Measurements from ENCODE around the gene ZNF292. TPM values are rescaled to one million over a fixed set of nuclear protein-coding genes. Genes with fewer than 3 reads are reported as not detected.

ZNF292 gene
- total and polyA plus RNA-seq, 2 donors (not counting 1 experiment from before 2014, with no cell fraction given) = 14.3 to 23.6 TPM

DNA sequence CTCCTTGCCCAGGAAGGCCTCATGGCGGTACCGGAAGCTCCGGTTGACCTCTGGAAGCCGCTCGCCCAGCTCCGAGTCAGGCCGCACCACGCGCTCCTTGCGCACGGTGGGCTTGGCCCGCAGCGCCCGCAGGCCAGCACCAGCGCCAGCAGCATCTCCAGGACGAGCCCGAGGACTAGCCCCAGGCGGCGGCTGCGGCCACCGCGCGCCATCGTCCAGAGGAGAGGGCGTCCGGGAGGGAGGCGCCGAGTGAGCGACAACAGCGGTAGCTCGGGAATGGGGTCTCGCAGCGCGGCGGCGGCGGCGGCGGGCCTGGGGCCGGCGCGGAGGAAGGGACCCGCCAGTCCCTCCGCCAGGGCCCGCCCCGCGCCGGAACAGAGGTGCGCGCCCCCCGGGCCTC lies 32.9 kb upstream of the ZNF292 start:
- no peaks in the 10 kb centered on the region for H3K79me2 ChIP-seq (ENCODE audit: control insufficient read depth, insufficient read depth, low read length)
- H4K20me1 ChIP-seq (ENCODE audit: control insufficient read depth, extremely low read depth, insufficient read depth, low read length) = no peaks in the 10 kb centered on the region
- H3K4me3 ChIP-seq (replicated peaks in 1 of 4; ENCODE audit: control extremely low read depth in 1 of 4, insufficient read depth in 1 of 4, low read depth in 3 of 4, low read length in 4 of 4) = no peak overlapping the region
- no peak overlapping the region for H3K27ac ChIP-seq (ENCODE audit: insufficient read depth, low read length)
- no peak overlapping the region for H3K9ac ChIP-seq (ENCODE audit: insufficient read depth, low read length)
- peak overlapping the region; percentile 35 for H2AFZ ChIP-seq (ENCODE audit: low read length)
- no peaks in the 10 kb centered on the region for H3K4me1 ChIP-seq (ENCODE audit: control insufficient read depth, extremely low read depth, insufficient read depth, low read length)
- H3K9me3 ChIP-seq (ENCODE audit: control insufficient read depth, insufficient read depth, low read depth, low read length) = no peaks in the 10 kb centered on the region
- TF ChIP-seq EZH2 (IDR thresholded peaks at IDR 0.05; ENCODE audit: low read length, missing control alignments) = no peak
- TF ChIP-seq, protein P1, sequence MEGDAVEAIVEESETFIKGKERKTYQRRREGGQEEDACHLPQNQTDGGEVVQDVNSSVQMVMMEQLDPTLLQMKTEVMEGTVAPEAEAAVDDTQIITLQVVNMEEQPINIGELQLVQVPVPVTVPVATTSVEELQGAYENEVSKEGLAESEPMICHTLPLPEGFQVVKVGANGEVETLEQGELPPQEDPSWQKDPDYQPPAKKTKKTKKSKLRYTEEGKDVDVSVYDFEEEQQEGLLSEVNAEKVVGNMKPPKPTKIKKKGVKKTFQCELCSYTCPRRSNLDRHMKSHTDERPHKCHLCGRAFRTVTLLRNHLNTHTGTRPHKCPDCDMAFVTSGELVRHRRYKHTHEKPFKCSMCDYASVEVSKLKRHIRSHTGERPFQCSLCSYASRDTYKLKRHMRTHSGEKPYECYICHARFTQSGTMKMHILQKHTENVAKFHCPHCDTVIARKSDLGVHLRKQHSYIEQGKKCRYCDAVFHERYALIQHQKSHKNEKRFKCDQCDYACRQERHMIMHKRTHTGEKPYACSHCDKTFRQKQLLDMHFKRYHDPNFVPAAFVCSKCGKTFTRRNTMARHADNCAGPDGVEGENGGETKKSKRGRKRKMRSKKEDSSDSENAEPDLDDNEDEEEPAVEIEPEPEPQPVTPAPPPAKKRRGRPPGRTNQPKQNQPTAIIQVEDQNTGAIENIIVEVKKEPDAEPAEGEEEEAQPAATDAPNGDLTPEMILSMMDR (conservative IDR thresholded peaks at IDR 0.05 in 1 of 2, IDR thresholded peaks at IDR 0.05 in 1 of 2; ENCODE audit: low read depth in 1 of 2, low read length in 2 of 2) = no peak
- no peaks in the 10 kb centered on the region for H3K36me3 ChIP-seq (ENCODE audit: control insufficient read depth, insufficient read depth, low read length)
- no peaks in the 10 kb centered on the region for H3K27me3 ChIP-seq (ENCODE audit: control insufficient read depth, insufficient read depth, low read length)
- no peak for DNase-seq (ENCODE audit: low read depth in 2 of 2)
- no peak overlapping the region for H3K4me2 ChIP-seq (ENCODE audit: extremely low read depth, insufficient read depth, low read length)

DNA sequence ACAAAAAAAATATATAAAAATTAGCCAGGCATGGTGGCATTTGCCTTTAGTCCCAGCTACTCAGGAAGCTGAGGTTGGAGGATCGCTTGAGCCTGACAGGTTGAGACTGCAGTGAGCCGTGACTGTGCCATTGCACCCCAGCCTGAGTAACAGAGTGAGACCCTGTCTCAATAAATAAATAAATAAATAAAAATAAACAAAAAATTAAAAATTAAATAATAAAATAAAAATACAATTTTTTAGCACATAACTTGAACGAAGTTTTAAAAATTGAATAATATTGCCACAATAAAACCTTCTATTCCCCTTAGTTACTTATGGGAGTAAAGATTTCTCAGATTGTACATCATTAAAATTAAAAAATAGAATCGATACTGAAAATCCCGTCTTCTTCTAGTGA lies 31.3 kb upstream of the ZNF292 start:
- Histone ChIP-seq H4K20me1 (ENCODE audit: control insufficient read depth, extremely low read depth, insufficient read depth, low read length) (no peaks in the 10 kb centered on the region), H3K4me2 (ENCODE audit: extremely low read depth, insufficient read depth, low read length) (no peak overlapping the region), H3K79me2 (ENCODE audit: control insufficient read depth, insufficient read depth, low read length) (no peaks in the 10 kb centered on the region), H3K4me1 (ENCODE audit: control insufficient read depth, extremely low read depth, insufficient read depth, low read length) (no peaks in the 10 kb centered on the region), H2AFZ (ENCODE audit: low read length) (no peak overlapping the region), H3K9me3 (ENCODE audit: control insufficient read depth, insufficient read depth, low read depth, low read length) (no peaks in the 10 kb centered on the region), H3K27me3 (ENCODE audit: control insufficient read depth, insufficient read depth, low read length) (no peaks in the 10 kb centered on the region), H3K9ac (ENCODE audit: insufficient read depth, low read length) (no peak overlapping the region), H3K36me3 (ENCODE audit: control insufficient read depth, insufficient read depth, low read length) (no peaks in the 10 kb centered on the region), H3K27ac (ENCODE audit: insufficient read depth, low read length) (no peak overlapping the region), H3K4me3 (replicated peaks in 1 of 4; ENCODE audit: control extremely low read depth in 1 of 4, insufficient read depth in 1 of 4, low read depth in 3 of 4, low read length in 4 of 4) (no peak overlapping the region)
- no peak for DNase-seq (ENCODE audit: low read depth in 2 of 2)
- TF ChIP-seq, protein P1 (conservative IDR thresholded peaks at IDR 0.05 in 1 of 2, IDR thresholded peaks at IDR 0.05 in 1 of 2; ENCODE audit: low read depth in 1 of 2, low read length in 2 of 2) = no peak

DNA sequence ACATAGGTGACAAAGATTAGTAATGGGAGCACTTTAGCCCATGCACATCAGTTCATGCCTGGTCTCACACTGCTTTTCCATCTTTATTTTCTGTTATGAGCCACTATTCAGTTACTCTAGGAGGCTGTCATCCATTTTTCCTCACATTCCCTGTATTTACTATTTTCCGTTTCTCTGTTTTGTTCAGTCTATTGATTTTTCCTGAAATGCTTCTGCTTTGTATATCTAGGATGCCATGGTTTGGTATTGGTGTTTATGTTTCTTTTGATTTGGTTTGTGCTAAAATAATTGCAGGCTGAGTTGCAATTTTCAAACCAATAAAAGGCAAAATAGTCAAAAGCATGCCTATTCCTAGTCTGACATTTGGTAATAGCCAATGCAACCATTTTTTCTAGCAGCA lies 28.9 kb upstream of the ZNF292 start:
- TF ChIP-seq EZH2 (IDR thresholded peaks at IDR 0.05; ENCODE audit: low read length, missing control alignments) = no peak
- DNase-seq (ENCODE audit: low read depth in 2 of 2) = no peak
- Histone ChIP-seq H3K9me3 (ENCODE audit: control insufficient read depth, insufficient read depth, low read depth, low read length) (no peaks in the 10 kb centered on the region), H3K4me2 (ENCODE audit: extremely low read depth, insufficient read depth, low read length) (no peak overlapping the region), H3K79me2 (ENCODE audit: control insufficient read depth, insufficient read depth, low read length) (no peaks in the 10 kb centered on the region), H3K36me3 (ENCODE audit: control insufficient read depth, insufficient read depth, low read length) (no peaks in the 10 kb centered on the region), H3K27ac (ENCODE audit: insufficient read depth, low read length) (no peak overlapping the region), H3K4me3 (replicated peaks in 1 of 4; ENCODE audit: control extremely low read depth in 1 of 4, insufficient read depth in 1 of 4, low read depth in 3 of 4, low read length in 4 of 4) (no peak overlapping the region), H3K27me3 (ENCODE audit: control insufficient read depth, insufficient read depth, low read length) (no peaks in the 10 kb centered on the region), H2AFZ (ENCODE audit: low read length) (no peak overlapping the region), H3K4me1 (ENCODE audit: control insufficient read depth, extremely low read depth, insufficient read depth, low read length) (no peaks in the 10 kb centered on the region), H4K20me1 (ENCODE audit: control insufficient read depth, extremely low read depth, insufficient read depth, low read length) (no peaks in the 10 kb centered on the region), H3K9ac (ENCODE audit: insufficient read depth, low read length) (no peak overlapping the region)
